SHP77 (cell line): ENCODE measurements around the gene GOT2.
A peak's percentile ranks its signal among the peaks of the same experiment; 100 is the strongest.
"Not testable (repeated sequence)": the region's sequence is repeated elsewhere in the genome, so short reads cannot be mapped to it uniquely, and the experiment has no call there.

Experiments used
- DNase-seq, 2 experiments: peaks; one replicate each; lab custom pipeline; 2025; lab: John Stamatoyannopoulos, UW

GOT2 gene

DNA sequence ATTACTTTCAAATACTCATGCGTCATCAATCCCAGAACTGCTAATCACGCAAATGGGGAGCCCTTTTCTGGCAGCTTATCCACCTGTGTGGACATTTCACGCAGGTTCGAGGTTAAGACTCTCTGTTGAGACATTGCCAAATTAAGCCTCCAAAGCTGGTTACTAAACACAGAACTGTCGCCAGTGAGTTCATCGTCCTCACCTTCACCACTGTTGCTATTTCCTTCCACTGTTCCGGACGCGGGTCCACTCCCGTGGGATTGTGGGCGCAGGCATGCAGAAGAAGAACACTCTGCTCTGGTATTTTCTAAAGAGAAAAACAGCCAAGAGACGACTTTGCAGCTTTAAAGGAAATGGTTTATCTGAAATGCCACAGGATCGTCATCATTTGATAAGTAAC is 16.1 kb downstream of the GOT2 start:
- no peak for DNase-seq

DNA sequence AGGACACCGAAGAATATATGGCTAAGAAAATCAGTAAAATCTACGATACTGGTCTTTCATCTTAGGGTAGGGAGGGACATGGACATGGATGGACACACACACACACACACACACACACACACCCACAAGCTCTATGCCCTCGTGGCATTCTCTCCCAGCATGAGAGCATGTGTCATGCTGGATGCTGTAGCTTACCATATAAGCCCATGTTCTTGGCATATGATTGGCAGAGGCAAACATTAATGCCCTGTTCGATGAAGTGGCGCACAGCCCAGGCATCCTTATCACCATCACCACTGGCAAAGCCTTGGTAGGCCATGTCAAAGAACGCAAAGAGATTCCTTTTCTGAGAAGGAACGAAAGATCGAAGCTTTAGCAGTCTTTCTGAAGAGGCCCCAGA is 17.6 kb downstream of the GOT2 start:
- DNase-seq = no peak

DNA sequence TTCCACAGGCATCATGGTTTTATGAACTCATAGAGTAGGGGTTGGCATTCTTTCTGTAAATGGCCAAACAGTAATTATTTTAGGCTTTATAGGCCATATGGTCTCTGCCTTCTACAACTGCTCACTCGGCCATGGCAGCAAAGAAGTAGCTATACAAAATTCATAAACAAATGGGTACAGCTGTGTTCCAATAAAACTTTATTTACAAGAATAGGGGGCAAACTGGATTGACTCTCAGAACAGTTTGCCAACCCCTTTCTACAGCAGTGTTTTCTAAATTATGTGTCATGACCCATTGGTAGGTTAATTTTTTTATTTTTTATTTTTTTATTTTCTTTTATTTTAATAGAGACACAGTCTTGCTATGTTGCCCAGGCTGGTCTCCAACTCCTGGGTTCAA is 20.4 kb downstream of the GOT2 start:
- DNase-seq = no peak

DNA sequence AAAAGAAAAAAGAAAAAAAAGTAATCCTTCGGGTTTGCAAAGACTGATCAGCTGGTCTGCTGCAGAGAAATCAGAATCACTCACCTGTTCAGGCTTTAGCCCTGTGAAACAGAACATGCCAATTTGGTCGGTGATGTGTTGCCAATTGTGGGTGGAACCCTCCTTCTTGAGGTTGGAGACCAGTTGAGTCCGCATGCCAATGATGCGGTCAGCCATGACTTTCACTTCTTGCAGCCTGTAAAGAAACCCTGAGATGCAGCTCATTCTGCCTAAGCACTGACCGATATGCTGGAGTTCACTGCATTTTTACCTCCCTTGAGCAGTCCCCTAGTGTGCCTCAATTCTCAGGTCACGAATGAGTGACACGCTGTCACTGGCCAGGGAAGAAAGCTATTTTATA is 24.8 kb downstream of the GOT2 start:
- no peak for DNase-seq

DNA sequence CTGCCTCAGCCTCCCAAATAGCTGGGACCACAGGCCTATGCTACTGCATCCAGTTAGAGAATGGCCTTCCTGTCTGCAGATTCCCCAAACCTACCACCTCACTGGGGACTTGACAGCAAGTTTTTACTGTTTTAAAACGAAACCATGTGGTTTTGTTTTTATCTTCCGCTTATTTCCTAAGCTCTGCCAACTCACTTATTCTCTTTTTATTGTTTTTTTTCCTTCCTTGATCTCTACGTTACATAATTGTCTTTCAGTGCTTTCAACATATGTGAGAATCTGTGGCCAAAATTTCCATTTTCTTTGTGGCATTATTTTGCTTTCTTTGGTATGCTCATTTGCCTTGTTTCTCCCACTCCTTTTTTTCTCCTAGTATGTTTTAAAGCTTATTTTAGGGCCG is 35.0 kb downstream of the GOT2 start:
- no peak for DNase-seq

DNA sequence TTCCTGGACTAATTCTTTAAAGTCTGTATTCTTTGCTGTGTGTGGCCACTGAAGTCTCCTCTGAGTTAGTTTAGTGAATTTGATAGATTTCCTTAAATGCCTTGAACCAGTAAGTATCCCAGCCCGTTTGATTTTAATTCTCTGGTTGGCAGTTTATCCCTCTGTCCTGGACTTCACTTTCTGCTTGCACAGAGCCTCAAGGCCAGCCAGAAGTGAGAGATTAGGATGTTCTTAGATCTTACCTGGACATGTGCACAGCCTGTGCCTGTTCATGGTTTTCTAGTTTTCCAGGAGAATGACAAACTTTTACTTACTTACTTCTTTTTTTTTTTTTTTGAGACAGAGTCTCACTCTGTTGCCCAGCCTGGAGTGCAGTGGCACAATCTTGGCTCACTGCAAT is 38.7 kb downstream of the GOT2 start:
- no peak for DNase-seq

DNA sequence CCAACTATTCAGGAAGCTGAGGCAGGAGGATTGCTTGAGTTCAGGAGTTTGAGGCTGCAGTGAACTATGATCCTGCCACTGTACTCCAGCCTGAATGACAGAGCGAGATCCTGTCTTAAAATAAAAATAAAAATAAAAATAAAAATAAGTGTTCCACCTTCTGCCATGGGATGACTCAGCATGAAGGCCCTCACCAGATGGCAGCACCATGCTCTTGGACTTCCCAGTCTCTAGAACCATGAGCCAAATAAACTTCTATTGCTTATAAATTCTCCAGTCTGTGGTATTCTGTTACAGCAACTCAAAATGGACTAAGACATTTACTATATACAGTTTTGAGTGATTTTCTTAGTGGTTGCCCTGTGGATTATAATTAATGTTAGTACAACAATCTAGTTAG is 41.7 kb downstream of the GOT2 start:
- no peak for DNase-seq

DNA sequence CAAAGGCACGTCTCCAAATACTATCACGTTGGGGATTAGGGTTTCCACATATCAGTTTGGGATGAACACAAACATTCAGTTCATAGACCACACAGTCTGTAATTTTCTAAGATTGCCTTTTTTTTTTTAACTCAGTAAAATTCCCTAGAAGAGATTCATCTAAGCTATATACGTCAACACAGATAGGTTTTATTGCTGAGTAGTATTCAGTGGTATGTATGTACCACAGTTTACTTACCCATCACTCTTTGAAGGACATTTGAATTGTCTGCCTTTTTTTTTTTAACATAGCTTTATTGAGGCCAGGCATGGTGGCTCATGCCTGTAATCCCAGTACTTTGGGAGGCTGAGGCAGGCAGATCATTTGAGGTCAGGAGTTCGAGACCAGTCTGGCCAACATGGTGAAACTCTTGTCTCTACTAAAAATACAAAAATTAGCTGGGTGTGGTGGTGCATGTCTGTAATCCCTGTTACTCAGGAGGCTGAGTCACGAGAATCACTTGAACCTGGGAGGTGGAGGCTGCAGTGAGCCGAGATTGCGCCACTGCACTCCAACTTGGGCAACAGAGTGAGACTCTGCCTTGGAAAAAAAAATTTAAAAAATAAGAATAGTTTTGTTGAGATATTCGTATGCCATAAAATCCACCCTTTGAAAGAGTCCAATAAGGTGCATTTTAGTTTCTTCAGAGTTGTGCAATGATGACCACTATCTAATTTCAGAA is 47.0 kb downstream of the GOT2 start:
- DNase-seq = not testable (repeated sequence)

DNA sequence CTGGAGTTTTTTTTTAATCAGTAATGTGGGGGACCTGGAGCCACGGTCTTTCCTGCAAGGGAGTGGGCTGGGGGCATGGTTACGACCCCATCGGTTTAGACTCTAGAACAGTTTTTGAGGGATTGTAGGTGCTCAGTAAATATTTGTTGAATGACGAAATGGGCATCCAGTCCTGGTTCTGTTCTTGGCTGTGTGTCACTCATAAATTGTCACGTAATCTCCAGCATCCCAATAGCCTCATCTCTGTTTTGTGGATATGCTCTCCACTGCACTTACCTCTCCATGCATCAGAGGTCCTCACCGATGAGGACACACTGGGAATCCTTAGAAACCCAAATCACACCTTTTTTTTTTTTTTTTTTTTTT is 49.0 kb downstream of the GOT2 start:
- DNase-seq = peak in 1 of 2 experiments; percentile 38

DNA sequence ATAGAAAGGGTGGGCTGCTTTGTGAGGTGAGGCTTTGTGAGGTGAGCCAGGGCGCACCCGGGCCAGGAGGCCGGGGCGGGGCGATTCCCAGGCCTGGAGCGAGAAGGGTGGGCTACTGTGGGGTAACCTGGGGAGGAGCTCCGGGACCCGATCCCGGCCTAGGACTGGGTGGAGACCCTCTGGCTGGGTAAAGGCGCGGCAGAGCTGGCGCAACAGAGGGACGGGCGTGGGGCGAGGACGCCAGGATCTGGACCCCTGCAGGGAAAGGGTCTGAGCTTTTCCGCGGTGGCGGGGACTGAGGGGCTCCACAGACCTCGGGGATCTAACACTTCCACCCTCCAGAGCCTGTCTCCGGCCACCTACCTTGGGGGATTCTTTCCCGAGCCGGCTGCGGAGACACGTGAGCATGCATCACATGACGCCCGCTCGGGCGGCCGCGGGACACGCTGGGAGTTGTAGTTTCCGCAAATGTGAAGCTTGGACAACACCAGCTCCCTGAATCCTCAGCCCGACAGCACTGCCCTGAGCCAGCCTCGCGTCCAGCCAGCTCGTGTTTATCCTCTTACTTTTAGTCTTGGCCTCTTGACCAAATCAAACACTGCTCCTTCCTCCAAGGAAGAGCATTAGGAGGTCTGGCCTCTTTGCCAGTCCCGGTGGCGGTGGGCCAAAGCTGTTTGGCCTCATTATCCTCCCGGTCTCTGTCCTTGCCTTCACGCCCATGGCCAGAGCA is 49.6 kb downstream of the GOT2 start, which contains the start of gene SLC38A7:
SLC38A7 (minus strand) TSS at position 417 of the 730 bp plus-strand sequence. CDS start 4,644 bp downstream, outside the sequence.
- peak; percentile 80 to 83 for DNase-seq

DNA sequence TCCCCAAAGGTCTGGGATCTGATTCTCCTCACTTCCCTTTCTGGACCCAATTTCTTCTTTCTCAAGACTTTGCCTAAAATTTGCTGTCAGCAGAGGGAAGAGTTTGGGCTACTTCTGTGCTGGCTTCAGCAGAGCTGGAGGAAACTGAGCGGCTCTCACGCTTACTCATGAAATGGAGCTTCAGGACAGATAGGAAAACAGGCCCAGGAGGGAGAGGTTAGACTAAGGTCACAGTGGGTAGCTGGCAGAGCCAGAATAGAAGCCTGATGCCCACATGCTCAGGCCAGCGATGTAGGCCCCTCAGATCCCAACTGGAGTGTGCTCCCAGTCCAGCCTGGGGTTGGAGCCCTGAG is 50.1 kb downstream of the GOT2 start:
- no peak for DNase-seq

DNA sequence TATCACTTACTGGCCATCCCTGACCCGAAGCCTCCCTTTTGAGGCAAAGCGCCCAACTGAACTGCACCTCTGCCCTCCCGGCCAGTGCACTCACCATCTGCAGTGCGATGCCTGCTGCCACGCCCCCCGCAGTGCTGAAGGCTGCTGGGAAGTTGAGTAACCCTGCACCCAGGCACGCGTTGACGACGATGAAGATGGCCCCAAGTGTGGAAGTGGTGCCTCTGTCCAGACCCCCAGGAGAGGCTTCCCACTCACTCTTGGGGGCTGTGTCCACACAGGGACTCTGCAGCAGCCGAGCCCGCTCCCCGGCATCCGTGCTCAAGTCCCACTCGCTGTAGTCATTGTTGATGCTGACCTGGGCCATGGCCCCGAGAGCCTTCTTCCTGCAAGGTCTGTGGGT is 54.4 kb downstream of the GOT2 start:
- no peak for DNase-seq

DNA sequence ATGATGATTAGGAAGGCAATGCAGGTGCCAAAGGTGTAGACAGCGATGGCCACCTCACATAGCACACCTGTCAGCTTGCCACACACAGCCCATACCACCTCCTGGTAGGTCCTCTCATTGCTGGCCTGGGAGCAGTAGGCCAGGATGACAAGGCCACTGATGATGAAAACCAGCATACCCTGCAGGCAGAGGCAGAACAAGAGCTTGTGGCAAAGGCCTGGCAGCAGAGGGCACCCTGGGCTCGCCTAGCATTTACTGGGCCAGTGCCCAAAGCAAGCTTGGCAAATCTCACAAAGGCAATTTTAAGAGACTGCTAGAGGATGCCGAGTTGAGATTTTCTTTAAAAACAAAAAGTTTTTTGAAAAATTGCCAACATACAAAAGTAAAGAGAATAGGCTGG is 55.4 kb downstream of the GOT2 start:
- DNase-seq = no peak

DNA sequence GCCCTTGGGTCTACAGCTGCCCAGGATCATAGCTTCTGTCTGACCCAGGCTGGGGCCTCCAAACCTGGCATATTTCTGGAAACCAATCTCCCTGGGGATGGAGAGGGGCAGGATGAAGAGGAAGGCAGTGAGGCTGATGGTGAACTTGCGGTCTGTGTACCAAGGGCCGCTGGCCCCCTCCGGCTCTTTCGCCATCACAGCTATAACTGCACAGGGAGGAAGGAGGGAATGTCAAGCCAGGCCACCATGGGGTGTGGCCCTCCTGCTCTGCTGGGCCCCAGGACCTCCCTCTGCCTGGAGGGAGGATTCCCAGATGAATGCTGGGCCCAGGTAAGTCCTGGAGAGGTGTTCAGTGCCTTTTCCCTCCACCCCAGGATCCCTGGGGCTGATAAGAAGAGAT is 55.8 kb downstream of the GOT2 start:
- no peak for DNase-seq

DNA sequence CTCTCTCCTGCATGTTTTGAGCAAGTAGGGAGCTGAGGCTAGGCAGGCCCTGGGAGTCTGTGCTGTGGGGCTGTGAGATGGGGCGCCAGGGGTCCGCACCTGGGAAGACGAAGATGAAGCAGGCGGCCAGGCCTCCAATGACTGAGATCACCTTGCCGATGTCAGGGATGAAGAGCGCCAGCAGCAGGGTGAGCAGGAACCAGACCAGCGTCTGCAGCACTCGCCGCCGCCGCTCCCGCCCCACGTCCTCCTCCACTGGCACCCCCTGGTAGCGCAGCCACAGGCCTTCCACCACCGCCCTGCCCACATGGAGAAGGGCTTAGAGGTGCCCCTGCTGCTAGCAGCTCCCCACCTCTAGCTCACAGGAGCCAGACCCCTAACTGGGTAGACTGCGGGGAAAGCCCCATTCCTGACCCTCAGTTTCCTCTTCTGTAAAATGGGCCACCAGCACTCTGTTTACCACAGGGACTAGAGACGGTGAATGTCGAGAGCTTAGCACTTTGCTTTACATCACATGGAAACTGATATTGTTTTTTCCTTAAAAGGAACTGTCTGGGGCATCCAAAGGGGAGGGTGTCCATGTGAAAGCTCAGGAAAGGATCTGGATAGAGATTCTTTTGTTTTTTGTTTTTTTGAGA is 63.1 kb downstream of the GOT2 start:
- DNase-seq = no peak

DNA sequence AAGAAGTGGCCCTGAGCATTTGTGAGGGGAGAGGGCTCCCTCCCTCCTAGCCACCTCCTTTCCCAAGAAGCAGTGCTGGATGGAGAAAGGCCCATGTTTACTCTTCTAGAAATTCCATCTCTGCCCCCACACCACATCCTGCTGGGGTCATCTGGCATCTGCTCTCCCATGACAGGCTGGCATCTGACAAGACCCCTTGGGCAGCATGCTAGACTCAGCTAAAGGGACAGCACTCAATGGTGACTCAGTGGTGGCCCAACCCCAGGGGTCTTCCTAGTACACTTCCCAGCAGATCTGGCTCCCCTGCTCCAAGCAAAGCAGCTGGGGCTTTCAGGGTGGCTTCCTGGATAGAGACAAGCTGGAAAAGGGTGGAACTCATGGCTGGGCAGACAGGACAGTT is 63.9 kb downstream of the GOT2 start:
- DNase-seq = no peak

DNA sequence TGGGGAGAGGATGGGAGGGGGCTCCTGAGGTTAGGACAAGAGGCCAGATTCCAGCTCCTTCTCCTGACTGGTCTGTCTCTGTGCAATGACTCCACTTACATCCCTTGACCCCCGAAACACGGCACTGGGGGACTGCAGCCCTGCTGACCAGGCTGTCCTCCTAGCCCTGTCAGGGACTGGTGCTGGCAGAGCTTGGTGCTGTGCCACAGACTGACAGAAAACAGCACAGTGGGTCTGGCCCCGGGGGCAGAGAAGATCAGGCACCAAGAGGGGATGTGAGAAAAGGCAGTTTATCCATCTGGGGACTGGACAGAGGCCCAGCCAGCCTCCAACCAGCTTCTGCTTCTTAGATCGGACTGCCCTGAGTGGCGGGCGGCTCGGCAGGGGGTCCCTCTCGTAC is 68.9 kb downstream of the GOT2 start:
- no peak for DNase-seq

DNA sequence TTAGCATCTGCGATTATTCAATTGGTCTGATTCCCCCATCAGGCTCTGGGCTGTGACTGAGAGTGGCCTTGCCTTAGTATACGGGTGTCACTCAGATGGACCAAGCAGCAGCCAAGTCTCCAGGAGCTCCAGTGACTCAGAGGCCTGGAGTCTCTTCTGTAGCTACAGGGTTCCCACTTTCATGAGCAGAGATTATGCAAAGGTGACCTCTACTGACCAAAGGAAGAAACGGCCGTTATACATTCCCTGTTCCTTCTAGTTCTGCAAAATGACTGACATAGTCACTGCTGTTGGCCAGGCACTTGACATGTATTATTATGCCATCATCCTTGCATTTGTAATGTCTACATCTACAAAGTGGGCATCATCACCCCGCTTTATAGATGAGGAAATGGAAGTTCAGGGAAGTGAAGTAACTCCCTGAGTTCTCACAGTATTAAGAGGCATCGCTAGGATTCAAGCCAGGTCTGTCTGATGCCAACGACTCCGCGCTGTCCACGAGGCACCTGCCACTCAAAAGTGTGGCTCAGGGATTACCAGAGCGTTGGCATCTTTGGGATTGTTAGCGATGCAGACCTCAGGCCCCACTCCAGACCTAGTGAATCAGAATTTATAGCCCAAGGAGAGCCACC is 72.8 kb downstream of the GOT2 start:
- peak; percentile 69 to 82 for DNase-seq

DNA sequence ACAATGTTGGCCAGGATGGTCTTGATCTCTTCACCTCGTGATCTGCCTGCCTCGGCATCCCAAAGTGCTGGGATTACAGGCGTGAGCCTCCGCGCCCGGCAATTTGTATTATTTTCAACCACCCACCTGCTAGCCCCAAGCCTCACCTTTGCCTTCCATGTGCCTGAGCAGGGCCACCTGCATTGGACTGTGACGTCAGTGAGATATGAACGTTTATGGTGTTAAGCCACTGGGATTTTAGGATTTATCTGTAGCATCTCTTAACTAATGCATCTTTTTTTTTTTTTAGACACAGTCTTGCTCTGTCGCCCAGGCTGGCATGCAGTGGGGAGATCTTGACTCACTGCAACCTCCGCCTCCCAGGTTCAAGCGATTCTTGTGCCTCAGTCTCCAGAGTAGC is 74.2 kb downstream of the GOT2 start:
- not testable (repeated sequence) for DNase-seq

DNA sequence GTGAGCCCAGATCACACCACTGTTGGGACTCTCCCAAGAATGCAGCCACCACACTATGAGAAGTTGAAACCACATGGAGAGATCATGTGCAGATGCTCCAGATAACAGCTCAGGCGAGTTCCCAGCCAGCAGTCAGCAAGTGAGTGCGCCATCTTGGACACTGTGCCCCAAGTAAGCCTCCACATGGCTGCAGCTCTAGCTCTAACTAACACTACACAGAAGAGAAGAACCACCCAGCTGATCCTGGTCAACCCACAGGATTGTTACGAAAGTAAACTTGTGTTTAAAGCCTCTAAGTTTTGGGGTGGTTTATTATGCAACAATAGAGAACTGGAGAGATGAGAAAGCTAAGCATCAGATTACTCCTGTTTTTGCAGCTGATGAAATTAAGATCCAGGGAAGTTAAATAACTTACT is 75.3 kb downstream of the GOT2 start:
- no peak for DNase-seq
